GM19455 (cell line): ENCODE results near the gene OLAH.

ENCODE experiments used
- ATAC-seq: cut with Tn5 transposase; IDR thresholded peaks from one replicate; pipeline ENCODE4 v1.9.1; 2021; ENCODE audit not compliant: unreplicated experiment

The OLAH gene

GRCh38 chr10:15068802-15069201 lies 25.1 kb downstream of the OLAH start:
- ATAC-seq: no peak

- ATAC-seq: no peak
Observed at GRCh38 chr10:15069230-15069629, 25.5 kb downstream of the OLAH start.

GRCh38 chr10:15072358-15072757 lies 28.6 kb downstream of the OLAH start:
- ATAC-seq: no peak

GRCh38 chr10:15075421-15075820 lies 31.7 kb downstream of the OLAH start:
- ATAC-seq: no peak

GRCh38 chr10:15083674-15084501 lies 40.1 kb downstream of the OLAH start:
- no peak for ATAC-seq

- no peak for ATAC-seq
Observed at GRCh38 chr10:15084502-15084922, 40.8 kb downstream of the OLAH start.

- ATAC-seq: peak; percentile 99
Observed at GRCh38 chr10:15088428-15089261, 44.9 kb downstream of the OLAH start, which contains the start of gene ACBD7. Gene ACBD7, minus strand, starts transcription at chr10:15088776. Its CDS starts 48 bp downstream, at chr10:15088728.

GRCh38 chr10:15091418-15091817 lies 47.7 kb downstream of the OLAH start:
- no peak for ATAC-seq

GRCh38 chr10:15092855-15093408 lies 49.2 kb downstream of the OLAH start:
- no peak for ATAC-seq

- peak; percentile 29 for ATAC-seq
Observed at GRCh38 chr10:15096661-15097010, 52.9 kb downstream of the OLAH start.

GRCh38 chr10:15097011-15097812 lies 53.5 kb downstream of the OLAH start, which contains the start of gene RPP38:
Gene RPP38, plus strand, starts transcription at chr10:15097355. Its CDS starts 5,960 bp downstream, at chr10:15103315.
- peak; percentile 85 for ATAC-seq

GRCh38 chr10:15099886-15100285 lies 56.1 kb downstream of the OLAH start:
- ATAC-seq: no peak

GRCh38 chr10:15103513-15103912 lies 59.8 kb downstream of the OLAH start:
- ATAC-seq: no peak

GRCh38 chr10:15106352-15107013 lies 62.7 kb downstream of the OLAH start:
- ATAC-seq: no peak

- ATAC-seq: no peak
Observed at GRCh38 chr10:15112657-15113056, 68.9 kb downstream of the OLAH start.

- no peak for ATAC-seq
Observed at GRCh38 chr10:15113766-15114165, 70.0 kb downstream of the OLAH start.

- ATAC-seq: no peak
Observed at GRCh38 chr10:15116225-15116624, 72.5 kb downstream of the OLAH start.

GRCh38 chr10:15118615-15119014 lies 74.9 kb downstream of the OLAH start:
- no peak for ATAC-seq

GRCh38 chr10:15120523-15120922 lies 76.8 kb downstream of the OLAH start:
- ATAC-seq: no peak

GRCh38 chr10:15121707-15122106 lies 78.0 kb downstream of the OLAH start:
- ATAC-seq: no peak
